ENCODE data around the gene RELN. TPM values are rescaled to one million over a fixed set of nuclear protein-coding genes. Genes with fewer than 3 reads are reported as not detected.

Gene RELN
- total and polyA plus RNA-seq, 2 of the 13 experiments (the other 11 are each of a cell fraction or from before 2014, with no cell fraction given) = 315 to 332 TPM

DNA sequence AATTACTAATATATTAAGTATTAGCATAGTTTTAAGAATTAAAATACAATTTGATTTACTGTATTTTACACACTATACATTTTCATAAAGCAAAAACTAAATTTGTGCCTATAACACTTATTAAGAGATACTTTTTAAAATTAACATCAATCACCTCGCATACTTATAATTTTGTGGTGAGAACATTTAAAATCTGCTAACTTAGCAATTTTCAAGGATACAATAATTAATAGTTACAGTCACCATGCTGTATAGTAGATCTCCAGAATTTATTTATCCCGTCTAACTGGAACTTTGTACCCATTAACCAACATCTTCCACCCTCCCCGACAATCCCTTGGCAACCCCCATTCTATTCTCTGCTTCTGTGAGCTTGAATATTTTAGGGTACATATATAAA lies 47.5 kb downstream of the RELN start:
- H3K4me2 ChIP-seq (ENCODE audit: low read depth, low read length) = no peak overlapping the region
- no peak overlapping the region for H3K27ac ChIP-seq (ENCODE audit: extremely low read length, insufficient read depth, low read length)
- WGBS (ENCODE audit: low lambda C conversion rate) = 84% methylated on average over 3 of the region's 3 CpGs
- TF ChIP-seq ZNF337 (CRISPR knock-in tag; IDR thresholded peaks at IDR 0.05; ENCODE audit: borderline replicate concordance, low read depth) (no peak), ZKSCAN1 (IDR thresholded peaks at IDR 0.05; ENCODE audit: low read length) (no peak), MAFK (conservative IDR thresholded peaks at IDR 0.05 in 1 of 2, IDR thresholded peaks at IDR 0.05 in 1 of 2; ENCODE audit: low read length in 2 of 2) (peak; percentile 91 to 95), PAX8 (CRISPR knock-in tag; IDR thresholded peaks at IDR 0.05; ENCODE audit: borderline replicate concordance) (no peak), HNRNPL (IDR thresholded peaks at IDR 0.05; ENCODE audit: low read depth, low read length) (no peak), YY1 (IDR thresholded peaks at IDR 0.05; ENCODE audit: insufficient read depth, insufficient replicate concordance, low read depth, low read length) (no peak), MAFF (IDR thresholded peaks at IDR 0.05; ENCODE audit: low read depth, low read length) (peak; percentile 91), LBX2 (CRISPR knock-in tag; IDR thresholded peaks at IDR 0.05; ENCODE audit: borderline replicate concordance) (no peak), TRIM24 (CRISPR knock-in tag; IDR thresholded peaks at IDR 0.05) (no peak), ZNF10 (CRISPR knock-in tag; IDR thresholded peaks at IDR 0.05; ENCODE audit: borderline replicate concordance, low read depth) (no peak), NFE2L2 (IDR thresholded peaks at IDR 0.05; ENCODE audit: low read length) (no peak), AGO2 (optimal IDR thresholded peaks at IDR 0.05; ENCODE audit: low read depth, low read length) (peak; percentile 26), KDM1A (CRISPR knock-in tag; IDR thresholded peaks at IDR 0.05) (no peak), ZNF33B (CRISPR knock-in tag; IDR thresholded peaks at IDR 0.05) (no peak)
- DNase-seq (ENCODE audit: low spot score) (no peak), ATAC-seq (no peak), FAIRE-seq (no peak)
- H3K79me2 ChIP-seq (ENCODE audit: insufficient read depth, low read length) = peaks cover 5% of the 10 kb centered on the region
- ChIA-PET POLR2A (no interaction called here), CTCF (ENCODE audit: low intra/inter-chr PET ratio, low total read pairs) (no interaction called here)
- H3K4me3 ChIP-seq (replicated peaks in 1 of 3; ENCODE audit: insufficient read depth in 1 of 3, low read depth in 2 of 3, low read length in 3 of 3) = no peak overlapping the region
- H3K27me3 ChIP-seq (ENCODE audit: control insufficient read depth in 1 of 2, insufficient read depth in 2 of 2, low read length in 2 of 2) = no peaks in the 10 kb centered on the region; a peak in 1 of 5 replicates
- in situ Hi-C loops (cut with HindIII; ENCODE audit: extremely low pct_ligation_motif_present, low pct_unique_long_range_greater_than_20kb) (no loop called here), intact Hi-C loops (cut with micrococcal nuclease; ENCODE audit: unreplicated experiment) (no loop called here)
- H2AFZ ChIP-seq (ENCODE audit: low read length) = no peak overlapping the region
- no peaks in the 10 kb centered on the region; the same call in 1 of the 2 replicates for H4K20me1 ChIP-seq (ENCODE audit: insufficient read depth, low read length)
- peaks cover 0 to 4% of the 10 kb centered on the region in 2 experiments; a peak in 1 of 5 replicates for H3K36me3 ChIP-seq (replicated peaks in 1 of 2; ENCODE audit: control insufficient read depth in 1 of 2, insufficient read depth in 2 of 2, low read length in 2 of 2)
- no TSS peak for BruUV-seq (replicated peaks)
- no peaks in the 10 kb centered on the region for H3K4me1 ChIP-seq (ENCODE audit: insufficient read depth, low read length)
- no peaks in the 10 kb centered on the region for H3K9me3 ChIP-seq (ENCODE audit: low read length)
- no peak overlapping the region for H3K9ac ChIP-seq (ENCODE audit: insufficient read depth, low read depth, low read length)
